ENCODE results near the gene STAC2.

Gene STAC2

DNA sequence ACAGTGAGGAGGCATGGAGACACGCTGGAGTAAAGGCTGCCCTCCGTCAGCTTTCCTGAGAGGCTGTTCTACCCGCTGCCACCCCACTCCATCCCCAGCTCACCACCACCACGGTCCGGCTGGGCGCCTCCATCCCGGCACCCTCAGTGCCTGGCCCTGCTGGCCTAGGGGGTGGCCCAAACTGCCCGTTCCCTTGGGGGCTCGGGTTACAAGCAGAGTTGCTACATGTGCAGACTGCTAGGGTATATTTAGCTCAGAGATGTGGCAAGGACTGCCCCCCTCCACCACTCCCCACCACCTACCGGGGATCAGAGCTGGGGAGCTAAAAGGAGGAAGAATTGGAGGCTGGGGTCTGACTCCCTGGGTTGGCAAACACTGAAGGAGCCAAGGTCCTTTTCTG lies 32.4 kb downstream of the STAC2 start:
- no peak for DNase-seq
- Histone ChIP-seq H3K4me3 (ENCODE audit: low read depth, low read length) (no peak overlapping the region), H3K27me3 (replicated peaks) (no peaks in the 10 kb centered on the region), H3K27ac (no peak overlapping the region), H3K36me3 (replicated peaks) (peaks cover 30% of the 10 kb centered on the region)
- in situ Hi-C loops (cut with HindIII; ENCODE audit: low pct_ligation_motif_present, low sequenced_read_pairs), result no loop called here
- no peak for TF ChIP-seq CTCF (IDR thresholded peaks at IDR 0.05; ENCODE audit: low read depth, low read length, missing control alignments)

GRCh38 chr17:39192901-39193300 lies 32.8 kb downstream of the STAC2 start:
- no peak for DNase-seq
- Histone ChIP-seq H3K27me3 (replicated peaks) (no peaks in the 10 kb centered on the region), H3K27ac (no peak overlapping the region), H3K4me3 (ENCODE audit: low read depth, low read length) (no peak overlapping the region), H3K36me3 (replicated peaks) (peaks cover 33% of the 10 kb centered on the region)
- TF ChIP-seq CTCF (IDR thresholded peaks at IDR 0.05; ENCODE audit: low read depth, low read length, missing control alignments), result no peak
- in situ Hi-C loops (cut with HindIII; ENCODE audit: low pct_ligation_motif_present, low sequenced_read_pairs), result no loop called here

- DNase-seq, result no peak
- peaks cover 42% of the 10 kb centered on the region for H3K36me3 ChIP-seq (replicated peaks)
- H3K27ac ChIP-seq, result no peak overlapping the region
- H3K4me3 ChIP-seq (ENCODE audit: low read depth, low read length), result no peak overlapping the region
- H3K27me3 ChIP-seq (replicated peaks), result no peaks in the 10 kb centered on the region
- in situ Hi-C loops (cut with HindIII; ENCODE audit: low pct_ligation_motif_present, low sequenced_read_pairs), result no loop called here
- TF ChIP-seq CTCF (IDR thresholded peaks at IDR 0.05; ENCODE audit: low read depth, low read length, missing control alignments), result no peak
Measured at GRCh38 chr17:39191750-39192510, 33.8 kb downstream of the STAC2 start.

DNA sequence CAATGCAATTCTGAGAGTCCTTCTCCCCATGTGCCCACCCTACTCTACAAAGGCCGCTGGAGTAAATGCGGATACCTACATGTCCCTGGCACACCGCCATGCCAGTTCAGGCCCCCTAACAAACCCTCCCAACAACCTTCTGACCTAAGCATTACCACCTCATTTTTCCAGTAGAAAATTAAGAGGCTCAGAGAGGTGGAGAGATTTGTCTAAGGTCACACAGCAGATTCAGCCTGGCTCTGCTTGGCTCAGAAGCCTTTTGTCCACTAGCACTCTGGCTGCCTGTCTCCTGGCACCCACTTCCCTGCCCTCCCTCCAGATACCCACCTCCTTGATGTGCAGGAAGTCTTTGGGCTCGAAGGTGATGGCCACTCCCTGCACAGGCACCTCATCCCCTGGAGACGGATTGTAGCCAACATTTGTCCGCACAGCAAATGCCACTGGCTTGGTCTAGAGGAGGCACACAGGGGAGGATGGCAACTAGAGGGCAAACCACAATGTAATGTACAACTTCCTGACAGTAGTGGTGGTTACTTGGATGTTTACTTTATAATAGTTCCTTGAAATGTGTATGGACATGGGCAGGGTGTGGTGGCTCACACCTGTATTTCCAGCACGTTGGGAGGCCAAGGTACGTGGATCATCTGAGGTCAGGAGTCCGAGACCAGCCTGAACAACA lies 38.5 kb downstream of the STAC2 start:
- Histone ChIP-seq H3K36me3 (replicated peaks) (peaks cover 60% of the 10 kb centered on the region), H3K27ac (no peak overlapping the region), H3K27me3 (replicated peaks) (no peaks in the 10 kb centered on the region), H3K4me3 (ENCODE audit: low read depth, low read length) (no peak overlapping the region)
- no peak for TF ChIP-seq CTCF (IDR thresholded peaks at IDR 0.05; ENCODE audit: low read depth, low read length, missing control alignments)
- no peak for DNase-seq
- in situ Hi-C loops (cut with HindIII; ENCODE audit: low pct_ligation_motif_present, low sequenced_read_pairs), result no loop called here

- H3K27ac ChIP-seq, result no peak overlapping the region
Measured at GRCh38 chr17:39186481-39187002, 39.2 kb downstream of the STAC2 start.

More at GRCh38 chr17:39186481-39187002, 39.2 kb downstream of the STAC2 start:
- DNase-seq, result no peak
- in situ Hi-C loops (cut with HindIII; ENCODE audit: low pct_ligation_motif_present, low sequenced_read_pairs), result no loop called here
- no peak for TF ChIP-seq CTCF (IDR thresholded peaks at IDR 0.05; ENCODE audit: low read depth, low read length, missing control alignments)
- Histone ChIP-seq H3K36me3 (replicated peaks) (peaks cover 64% of the 10 kb centered on the region), H3K27me3 (replicated peaks) (no peaks in the 10 kb centered on the region), H3K4me3 (ENCODE audit: low read depth, low read length) (no peak overlapping the region)

Data from brain microvascular endothelial cell (primary cell).